Testis (tissue), 2 donors: ENCODE data around the gene EPB42.

Experiments used
- POLR2A ChIP-seq: fragments of 450-650 bp; IDR thresholded peaks from one replicate; pipeline ENCODE4 v1.6.1; 2017; ENCODE audit warnings: antibody characterized with exemption, mild to moderate bottlenecking, moderate library complexity
- TF ChIP-seq, protein P1 (sequence below), 3 experiments: fragments of 450-650 bp in 2 of 3; fragments of 200-600 bp in 1 of 3; sonication (generic) in 1 of 3; IDR thresholded peaks; one replicate each; pipeline ENCODE4 v1.5.1; 2016 to 2019; ENCODE audit warnings: antibody characterized with exemption in 3 of 3, mild to moderate bottlenecking in 2 of 3, moderate library complexity in 1 of 3

DNA sequence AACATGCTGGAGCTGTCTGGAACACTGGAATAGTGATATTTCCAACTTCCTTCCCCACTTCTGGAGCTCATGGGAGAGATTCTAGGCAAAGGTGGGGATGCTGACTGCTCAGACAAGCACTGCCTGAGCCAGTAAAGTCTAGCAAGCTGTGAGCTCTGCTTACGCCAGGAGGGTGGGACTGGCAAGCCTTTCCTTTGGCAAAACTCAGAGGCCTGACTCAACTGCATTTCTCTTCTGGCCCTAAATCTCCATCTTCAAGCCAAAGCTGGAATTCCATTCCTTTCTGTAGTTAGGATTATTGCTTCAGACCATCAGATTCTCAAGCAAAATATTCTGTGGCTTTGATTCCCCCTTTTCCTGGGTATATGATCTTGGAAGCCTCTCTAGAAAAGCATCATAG lies 20.3 kb upstream of the EPB42 start:
- TF ChIP-seq, protein P1, sequence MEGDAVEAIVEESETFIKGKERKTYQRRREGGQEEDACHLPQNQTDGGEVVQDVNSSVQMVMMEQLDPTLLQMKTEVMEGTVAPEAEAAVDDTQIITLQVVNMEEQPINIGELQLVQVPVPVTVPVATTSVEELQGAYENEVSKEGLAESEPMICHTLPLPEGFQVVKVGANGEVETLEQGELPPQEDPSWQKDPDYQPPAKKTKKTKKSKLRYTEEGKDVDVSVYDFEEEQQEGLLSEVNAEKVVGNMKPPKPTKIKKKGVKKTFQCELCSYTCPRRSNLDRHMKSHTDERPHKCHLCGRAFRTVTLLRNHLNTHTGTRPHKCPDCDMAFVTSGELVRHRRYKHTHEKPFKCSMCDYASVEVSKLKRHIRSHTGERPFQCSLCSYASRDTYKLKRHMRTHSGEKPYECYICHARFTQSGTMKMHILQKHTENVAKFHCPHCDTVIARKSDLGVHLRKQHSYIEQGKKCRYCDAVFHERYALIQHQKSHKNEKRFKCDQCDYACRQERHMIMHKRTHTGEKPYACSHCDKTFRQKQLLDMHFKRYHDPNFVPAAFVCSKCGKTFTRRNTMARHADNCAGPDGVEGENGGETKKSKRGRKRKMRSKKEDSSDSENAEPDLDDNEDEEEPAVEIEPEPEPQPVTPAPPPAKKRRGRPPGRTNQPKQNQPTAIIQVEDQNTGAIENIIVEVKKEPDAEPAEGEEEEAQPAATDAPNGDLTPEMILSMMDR (IDR thresholded peaks at IDR 0.05): no peak
- TF ChIP-seq POLR2A: no peak
